Panc1 (cell line): Measurements from ENCODE around the gene SLC37A1. TPM values are rescaled to one million over a fixed set of nuclear protein-coding genes. Genes with fewer than 3 reads are reported as not detected.

Experiments
- ATAC-seq: fragments of 200-7000 bp; cut with Tn5 transposase; 2 replicates; pipeline ENCODE4 v1.9.1; 2020; ENCODE audit warnings: mild to moderate bottlenecking, moderate library complexity
- BruUV-seq: library from RNA; stranded (reverse); fragments of 400-500 nt; replicated peaks from 2 replicates; lab custom pipeline; 2021; lab: Mats Ljungman, UMichigan
- CTCF ChIA-PET: fragments of 300-600 bp; sonication (Branson Sonifier 250); formaldehyde crosslinking; loops from one replicate; lab custom pipeline; 2022; ENCODE audit warnings: antibody characterized with exemption; lab: Charles Lee
- POLR2A ChIA-PET: fragments of 300-600 bp; sonication (Branson Sonifier 250); formaldehyde crosslinking; loops from one replicate; lab custom pipeline; 2022; ENCODE audit warnings: antibody characterized with exemption; lab: Charles Lee
- DNase-seq: peaks from one replicate; pipeline ENCODE4 v3.0.0-alpha.2; 2010; ENCODE audit warnings: low read depth, low spot score
- H3K27ac ChIP-seq: 2 replicates; pipeline ENCODE4 v1.5.1; 2011; ENCODE audit warnings: mild to moderate bottlenecking, low read length, inconsistent platforms
- H3K27me3 ChIP-seq: fragments of 200-500 bp; sonication (Bioruptor generic); 2 replicates; pipeline ENCODE4 v1.6.0; 2014; ENCODE audit warnings: low read length, inconsistent platforms; ENCODE audit not compliant: control insufficient read depth, insufficient read depth
- H3K36me3 ChIP-seq: fragments of 200-500 bp; sonication (Bioruptor generic); 2 replicates; pipeline ENCODE4 v1.5.1; 2014; ENCODE audit warnings: inconsistent platforms, mild to moderate bottlenecking, low read length, moderate library complexity; ENCODE audit not compliant: control insufficient read depth, insufficient read depth
- H3K4me1 ChIP-seq: 2 replicates; pipeline ENCODE4 v1.5.1; 2011; ENCODE audit warnings: inconsistent platforms, mild to moderate bottlenecking, low read length, moderate library complexity; ENCODE audit not compliant: control insufficient read depth, insufficient read depth
- H3K4me3 ChIP-seq, 2 experiments: 2 replicates each; pipeline ENCODE4 v1.5.1; 2011 to 2012; ENCODE audit warnings: low read depth in 2 of 2, low read length in 2 of 2, mild to moderate bottlenecking in 2 of 2, inconsistent platforms in 1 of 2, moderate library complexity in 1 of 2
- H3K9me3 ChIP-seq: fragments of 200-500 bp; sonication (Bioruptor generic); 2 replicates; pipeline ENCODE4 v1.5.1; 2014; ENCODE audit warnings: low read depth, mild to moderate bottlenecking, inconsistent platforms, low read length, moderate library complexity; ENCODE audit not compliant: control insufficient read depth, insufficient read depth
- POLR2AphosphoS5 ChIP-seq: IDR thresholded peaks from 2 replicates; pipeline ENCODE4 v1.6.1; 2012; ENCODE audit warnings: mild to moderate bottlenecking, low read depth, low read length, moderate library complexity
- SIN3A ChIP-seq: IDR thresholded peaks from 2 replicates; pipeline ENCODE4 v1.6.1; 2012; ENCODE audit warnings: low read depth, mild to moderate bottlenecking, low read length, moderate library complexity, borderline replicate concordance; ENCODE audit not compliant: insufficient read depth
- TCF7L2 ChIP-seq: IDR thresholded peaks from 2 replicates; pipeline ENCODE4 v1.6.1; 2011; ENCODE audit warnings: mild to moderate bottlenecking, low read depth, low read length, inconsistent platforms
- in situ Hi-C: cut with HindIII; loops from 2 replicates; pipeline ENCODE4 v1.10.0; 2016; ENCODE audit warnings: low sequenced_read_pairs, low pct_unique_long_range_greater_than_20kb
- intact Hi-C: fragments of 100-400 bp; cut with micrococcal nuclease; formaldehyde crosslinking; loops from one replicate; pipeline ENCODE4 v1.10.0; 2022; ENCODE audit not compliant: unreplicated experiment
- total RNA-seq: library from RNA; stranded (reverse); gene quantifications from one replicate; pipeline ENCODE4 v1.2.1, GENCODE V29; 2021; ENCODE audit not compliant: unreplicated experiment
- TF ChIP-seq, protein P1 (sequence below): fragments of 450-650 bp; IDR thresholded peaks from 2 replicates; pipeline ENCODE4 v1.5.1; 2017; ENCODE audit warnings: mild to moderate bottlenecking
- TF ChIP-seq, protein P2 (sequence below), 2 experiments: IDR thresholded peaks; 2 replicates each; pipeline ENCODE4 v1.6.1; 2011 to 2012; ENCODE audit warnings: low read depth in 2 of 2, control low read depth in 1 of 2, low read length in 1 of 2, mild to moderate bottlenecking in 1 of 2, moderate library complexity in 1 of 2; ENCODE audit not compliant: insufficient read depth in 1 of 2

SLC37A1 gene
- total RNA-seq, 1 experiment from 2014 or later: 7.7 TPM

DNA sequence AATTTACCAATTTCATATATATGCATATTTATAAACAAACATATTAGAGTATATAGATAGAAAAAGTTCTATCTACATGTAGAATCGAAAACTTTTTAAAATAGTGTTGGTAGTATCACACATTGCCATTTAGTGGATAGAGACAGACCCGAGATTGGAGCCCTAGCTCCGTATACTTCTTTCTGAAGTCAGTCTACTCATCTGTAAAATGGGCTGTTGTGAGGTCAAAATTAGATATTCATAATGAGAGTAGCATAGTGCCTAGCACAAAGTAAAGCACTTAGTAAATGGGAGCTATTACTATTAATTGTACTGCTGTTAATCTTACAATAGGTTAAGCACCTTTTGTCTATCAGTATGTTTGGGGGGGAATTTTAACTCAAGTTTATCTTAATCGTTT lies 13.4 kb upstream of the SLC37A1 start:
- ChIA-PET CTCF (no interaction called here), POLR2A (no interaction called here)
- BruUV-seq: no TSS peak

DNA sequence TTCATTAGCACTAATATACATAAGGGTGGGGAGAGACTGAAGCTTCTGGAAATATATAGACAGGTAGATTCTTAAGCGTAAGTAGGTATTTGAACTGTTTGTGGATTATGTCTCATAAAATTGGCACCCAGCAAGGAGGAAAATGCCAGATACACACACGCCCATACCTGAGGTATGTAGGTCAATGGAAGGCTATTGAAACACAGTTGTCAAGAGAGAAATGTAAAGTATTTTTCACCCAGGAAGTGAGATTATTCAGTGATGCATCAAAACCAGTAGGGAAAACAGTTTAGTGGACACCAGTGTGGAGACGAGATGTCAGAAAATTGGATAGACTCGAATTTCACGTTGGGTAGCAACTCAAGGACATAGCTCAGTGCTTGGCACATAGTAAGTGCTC lies 12.9 kb upstream of the SLC37A1 start:
- in situ Hi-C loops: no loop called here

More for the DNA sequence above, 13.4 kb upstream of the SLC37A1 start:
- H3K4me3 ChIP-seq: no peak overlapping the region
- H3K4me1 ChIP-seq: no peaks in the 10 kb centered on the region
- DNase-seq (no peak), ATAC-seq (no peak)
- intact Hi-C loops (no loop called here), in situ Hi-C loops (no loop called here)
- H3K9me3 ChIP-seq: no peaks in the 10 kb centered on the region
- no peak overlapping the region for H3K27ac ChIP-seq
- H3K27me3 ChIP-seq: no peaks in the 10 kb centered on the region
- TF ChIP-seq, protein P1, sequence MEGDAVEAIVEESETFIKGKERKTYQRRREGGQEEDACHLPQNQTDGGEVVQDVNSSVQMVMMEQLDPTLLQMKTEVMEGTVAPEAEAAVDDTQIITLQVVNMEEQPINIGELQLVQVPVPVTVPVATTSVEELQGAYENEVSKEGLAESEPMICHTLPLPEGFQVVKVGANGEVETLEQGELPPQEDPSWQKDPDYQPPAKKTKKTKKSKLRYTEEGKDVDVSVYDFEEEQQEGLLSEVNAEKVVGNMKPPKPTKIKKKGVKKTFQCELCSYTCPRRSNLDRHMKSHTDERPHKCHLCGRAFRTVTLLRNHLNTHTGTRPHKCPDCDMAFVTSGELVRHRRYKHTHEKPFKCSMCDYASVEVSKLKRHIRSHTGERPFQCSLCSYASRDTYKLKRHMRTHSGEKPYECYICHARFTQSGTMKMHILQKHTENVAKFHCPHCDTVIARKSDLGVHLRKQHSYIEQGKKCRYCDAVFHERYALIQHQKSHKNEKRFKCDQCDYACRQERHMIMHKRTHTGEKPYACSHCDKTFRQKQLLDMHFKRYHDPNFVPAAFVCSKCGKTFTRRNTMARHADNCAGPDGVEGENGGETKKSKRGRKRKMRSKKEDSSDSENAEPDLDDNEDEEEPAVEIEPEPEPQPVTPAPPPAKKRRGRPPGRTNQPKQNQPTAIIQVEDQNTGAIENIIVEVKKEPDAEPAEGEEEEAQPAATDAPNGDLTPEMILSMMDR: no peak
- TF ChIP-seq, protein P2, sequence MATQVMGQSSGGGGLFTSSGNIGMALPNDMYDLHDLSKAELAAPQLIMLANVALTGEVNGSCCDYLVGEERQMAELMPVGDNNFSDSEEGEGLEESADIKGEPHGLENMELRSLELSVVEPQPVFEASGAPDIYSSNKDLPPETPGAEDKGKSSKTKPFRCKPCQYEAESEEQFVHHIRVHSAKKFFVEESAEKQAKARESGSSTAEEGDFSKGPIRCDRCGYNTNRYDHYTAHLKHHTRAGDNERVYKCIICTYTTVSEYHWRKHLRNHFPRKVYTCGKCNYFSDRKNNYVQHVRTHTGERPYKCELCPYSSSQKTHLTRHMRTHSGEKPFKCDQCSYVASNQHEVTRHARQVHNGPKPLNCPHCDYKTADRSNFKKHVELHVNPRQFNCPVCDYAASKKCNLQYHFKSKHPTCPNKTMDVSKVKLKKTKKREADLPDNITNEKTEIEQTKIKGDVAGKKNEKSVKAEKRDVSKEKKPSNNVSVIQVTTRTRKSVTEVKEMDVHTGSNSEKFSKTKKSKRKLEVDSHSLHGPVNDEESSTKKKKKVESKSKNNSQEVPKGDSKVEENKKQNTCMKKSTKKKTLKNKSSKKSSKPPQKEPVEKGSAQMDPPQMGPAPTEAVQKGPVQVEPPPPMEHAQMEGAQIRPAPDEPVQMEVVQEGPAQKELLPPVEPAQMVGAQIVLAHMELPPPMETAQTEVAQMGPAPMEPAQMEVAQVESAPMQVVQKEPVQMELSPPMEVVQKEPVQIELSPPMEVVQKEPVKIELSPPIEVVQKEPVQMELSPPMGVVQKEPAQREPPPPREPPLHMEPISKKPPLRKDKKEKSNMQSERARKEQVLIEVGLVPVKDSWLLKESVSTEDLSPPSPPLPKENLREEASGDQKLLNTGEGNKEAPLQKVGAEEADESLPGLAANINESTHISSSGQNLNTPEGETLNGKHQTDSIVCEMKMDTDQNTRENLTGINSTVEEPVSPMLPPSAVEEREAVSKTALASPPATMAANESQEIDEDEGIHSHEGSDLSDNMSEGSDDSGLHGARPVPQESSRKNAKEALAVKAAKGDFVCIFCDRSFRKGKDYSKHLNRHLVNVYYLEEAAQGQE (IDR thresholded peaks at IDR 0.05; ENCODE audit: insufficient read depth in 1 of 2, low read depth in 2 of 2, low read length in 1 of 2): no peak
- no peak for TF ChIP-seq SIN3A
- no peak for TF ChIP-seq TCF7L2
- TF ChIP-seq POLR2AphosphoS5: no peak
- no peaks in the 10 kb centered on the region for H3K36me3 ChIP-seq

More for the DNA sequence above, 12.9 kb upstream of the SLC37A1 start:
- Histone ChIP-seq H3K4me3 (no peak overlapping the region), H3K36me3 (no peaks in the 10 kb centered on the region), H3K9me3 (no peaks in the 10 kb centered on the region), H3K27ac (no peak overlapping the region), H3K4me1 (no peaks in the 10 kb centered on the region), H3K27me3 (no peaks in the 10 kb centered on the region)
- POLR2A ChIA-PET: no interaction called here
- DNase-seq: no peak
- TF ChIP-seq POLR2AphosphoS5 (no peak), SIN3A (no peak), TCF7L2 (no peak)
- TF ChIP-seq, protein P1: no peak
- TF ChIP-seq, protein P2 (IDR thresholded peaks at IDR 0.05; ENCODE audit: insufficient read depth in 1 of 2, low read depth in 2 of 2, low read length in 1 of 2): no peak
- CTCF ChIA-PET: no interaction called here
- ATAC-seq: no peak
- intact Hi-C loops: no loop called here
- BruUV-seq: no TSS peak
